ENCODE measurements around the gene BCL2.

Gene BCL2

GRCh38 chr18:63105636-63106316 lies 213.8 kb downstream of the BCL2 start:
- no peak for DNase-seq

GRCh38 chr18:63104868-63105267 lies 214.7 kb downstream of the BCL2 start:
- no peak for DNase-seq

GRCh38 chr18:63102941-63103744 lies 216.4 kb downstream of the BCL2 start:
- no peak for DNase-seq

- no peak for DNase-seq
These were observed 218.9 kb downstream of the BCL2 start for GRCh38 chr18:63100630-63101055.

- no peak for DNase-seq
These were observed 219.5 kb downstream of the BCL2 start for GRCh38 chr18:63099848-63100629.

GRCh38 chr18:63099091-63099840 lies 220.3 kb downstream of the BCL2 start:
- no peak for DNase-seq

GRCh38 chr18:63098018-63098981 lies 221.3 kb downstream of the BCL2 start:
- DNase-seq: no peak

- DNase-seq: no peak
These were observed 222.4 kb downstream of the BCL2 start for GRCh38 chr18:63097178-63097577.

- DNase-seq: no peak
These were observed 223.2 kb downstream of the BCL2 start for GRCh38 chr18:63096327-63096874.

- no peak for DNase-seq
These were observed 223.8 kb downstream of the BCL2 start for GRCh38 chr18:63095768-63096167.

GRCh38 chr18:63091671-63092364 lies 227.8 kb downstream of the BCL2 start:
- DNase-seq: no peak

- DNase-seq: no peak
These were observed 229.2 kb downstream of the BCL2 start for GRCh38 chr18:63090334-63090733.

- DNase-seq: no peak
These were observed 230.5 kb downstream of the BCL2 start for GRCh38 chr18:63089041-63089440.

GRCh38 chr18:63088262-63088661 lies 231.3 kb downstream of the BCL2 start:
- DNase-seq: no peak

GRCh38 chr18:63087421-63088230 lies 231.9 kb downstream of the BCL2 start:
- no peak for DNase-seq

GRCh38 chr18:63085611-63086010 lies 234.0 kb downstream of the BCL2 start:
- DNase-seq: no peak

- no peak for DNase-seq
These were observed 235.3 kb downstream of the BCL2 start for GRCh38 chr18:63084219-63084618.

- DNase-seq: no peak
These were observed 236.0 kb downstream of the BCL2 start for GRCh38 chr18:63083555-63083954.

GRCh38 chr18:63083020-63083531 lies 236.5 kb downstream of the BCL2 start:
- DNase-seq: no peak
